SK-MEL-5 (cell line): ENCODE results near the gene FAM131C. TPM values are rescaled to one million over a fixed set of nuclear protein-coding genes. Genes with fewer than 3 reads are reported as not detected.
"Not testable (repeated sequence)": the region's sequence is repeated elsewhere in the genome, so short reads cannot be mapped to it uniquely, and the experiment has no call there.

Source experiments
- DNase-seq: peaks from one replicate; pipeline ENCODE4 v3.0.0-alpha.2; 2016; ENCODE audit warnings: low read depth, low spot score
- in situ Hi-C: cut with HindIII; loops from 2 replicates; pipeline ENCODE4 v1.10.0; 2016; ENCODE audit warnings: low sequenced_read_pairs, high pct_unique_total_duplicates, low pct_unique_long_range_greater_than_20kb
- total RNA-seq: library from RNA; depleted of rRNA; stranded (reverse); fragments of >200 nt; shearing (Covaris generic); gene quantifications from 2 replicates; pipeline ENCODE4 v1.2.3, GENCODE V29; 2014

The FAM131C gene
- total RNA-seq, 1 experiment from 2014 or later: 0.26 TPM

DNA sequence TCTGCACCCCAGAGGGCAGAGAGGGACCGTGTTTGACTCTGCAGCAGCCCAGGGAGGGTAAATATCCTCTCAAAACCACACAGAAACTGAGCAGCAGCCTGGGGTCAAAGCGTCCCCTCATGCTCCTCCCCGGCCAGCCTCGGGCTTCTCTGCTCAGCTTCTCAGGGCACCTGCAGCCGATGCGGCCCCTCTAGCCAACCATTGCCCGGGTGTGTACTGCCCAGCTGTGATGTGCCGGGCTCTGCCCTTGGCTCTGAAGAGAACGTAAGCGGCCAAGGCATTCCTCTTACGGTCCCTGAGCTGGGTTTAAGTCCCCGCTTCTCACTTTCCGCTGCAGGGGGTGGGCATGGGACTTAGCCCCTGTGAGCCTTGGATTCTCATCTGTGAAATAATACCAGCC lies 5.5 kb downstream of the FAM131C start:
- DNase-seq: no peak
- in situ Hi-C loops: no loop called here

DNA sequence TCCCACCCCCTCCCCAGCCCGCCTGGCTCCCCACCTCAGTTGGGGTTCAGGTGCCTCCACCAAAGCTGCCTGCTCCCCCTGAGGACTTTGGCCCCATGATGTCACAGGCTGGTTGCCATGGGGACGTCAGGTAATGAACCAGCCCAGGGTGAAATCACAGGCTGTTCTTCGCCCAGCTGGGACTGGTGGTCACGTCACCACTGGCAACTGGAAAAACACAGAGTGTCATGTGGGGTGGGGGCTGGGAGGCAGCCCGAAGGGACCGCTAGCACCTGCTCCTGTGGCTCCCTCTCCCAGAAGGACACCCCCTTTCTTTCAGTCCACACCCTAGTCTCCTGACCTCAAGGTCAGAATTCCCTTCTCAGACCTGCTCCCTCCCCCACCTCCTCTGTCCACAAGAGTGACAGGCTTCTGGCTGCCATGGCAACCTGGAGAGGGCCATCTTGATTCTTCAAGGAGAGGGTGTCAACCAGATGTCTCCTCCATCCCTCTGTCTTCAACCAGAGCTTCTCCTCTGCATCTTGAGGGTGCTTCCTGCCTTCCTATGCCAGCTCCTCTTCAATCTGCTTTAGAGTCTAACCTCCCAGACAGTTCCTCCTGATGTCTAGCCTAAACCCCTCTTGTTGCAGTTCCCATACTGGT lies 6.2 kb downstream of the FAM131C start:
- no peak for DNase-seq

GRCh38 chr1:16066245-16066644 lies 7.2 kb downstream of the FAM131C start:
- in situ Hi-C loops: no loop called here
- no peak for DNase-seq

More for the DNA sequence above, 6.2 kb downstream of the FAM131C start:
- in situ Hi-C loops: no loop called here

DNA sequence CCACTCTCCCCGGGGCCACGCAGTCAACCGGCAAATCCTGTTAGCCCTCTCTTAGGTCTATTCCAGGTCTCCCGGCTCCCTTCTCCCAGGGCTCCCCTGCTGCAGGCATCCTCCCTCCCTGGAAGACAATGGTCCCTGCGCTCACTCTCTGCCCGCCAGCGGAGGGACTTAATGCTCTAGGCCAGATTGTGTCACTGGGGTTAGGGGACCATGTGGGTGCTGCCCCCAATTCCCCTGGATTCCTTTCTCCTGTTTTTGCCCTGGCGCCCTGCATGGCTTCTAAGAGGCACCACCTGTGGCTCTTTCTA lies 8.2 kb downstream of the FAM131C start:
- in situ Hi-C loops: no loop called here
- no peak for DNase-seq

DNA sequence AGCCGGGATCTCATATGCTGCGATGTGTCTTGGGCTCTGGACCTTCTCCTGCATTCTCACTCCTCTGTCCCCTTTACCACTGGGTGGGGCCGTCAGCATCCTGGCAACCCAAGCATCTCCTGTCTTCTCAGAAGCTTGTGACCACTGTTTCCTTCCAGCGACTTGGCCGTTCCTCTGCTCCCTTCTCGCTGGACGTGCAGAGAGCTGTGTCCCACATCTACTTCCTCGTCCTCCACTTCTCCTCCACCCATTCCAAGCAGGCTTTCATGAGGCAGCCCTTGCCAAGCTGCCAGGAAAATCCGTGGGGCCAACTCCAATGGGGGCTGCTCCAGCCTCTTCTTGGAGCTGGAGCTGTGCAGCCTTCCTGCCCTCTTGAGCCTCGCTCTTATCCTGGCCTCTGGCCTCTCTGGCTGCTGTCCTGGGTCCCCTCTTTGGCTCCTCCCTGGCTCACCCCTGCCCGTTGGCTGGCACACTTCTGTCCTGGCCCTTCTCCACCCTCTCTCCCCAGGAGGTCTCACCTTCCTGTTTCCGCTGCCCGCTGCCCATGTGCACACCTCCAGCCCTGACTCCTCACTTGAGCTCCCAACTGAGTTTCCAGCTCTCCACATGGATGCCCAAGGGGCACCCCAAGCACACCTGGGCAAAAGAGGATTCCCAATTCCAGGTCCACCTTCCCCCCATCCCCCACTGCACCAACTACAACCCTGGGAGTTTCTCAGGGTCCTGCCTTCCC lies 8.7 kb downstream of the FAM131C start:
- DNase-seq: no peak
- in situ Hi-C loops: no loop called here

GRCh38 chr1:16063921-16064320 lies 9.5 kb downstream of the FAM131C start:
- in situ Hi-C loops: no loop called here
- no peak for DNase-seq

GRCh38 chr1:16063226-16063829 lies 10.1 kb downstream of the FAM131C start:
- no peak for DNase-seq
- in situ Hi-C loops: no loop called here

- in situ Hi-C loops, DNase-seq: not testable (repeated sequence)
These were observed 10.8 kb downstream of the FAM131C start for GRCh38 chr1:16062687-16063075.

DNA sequence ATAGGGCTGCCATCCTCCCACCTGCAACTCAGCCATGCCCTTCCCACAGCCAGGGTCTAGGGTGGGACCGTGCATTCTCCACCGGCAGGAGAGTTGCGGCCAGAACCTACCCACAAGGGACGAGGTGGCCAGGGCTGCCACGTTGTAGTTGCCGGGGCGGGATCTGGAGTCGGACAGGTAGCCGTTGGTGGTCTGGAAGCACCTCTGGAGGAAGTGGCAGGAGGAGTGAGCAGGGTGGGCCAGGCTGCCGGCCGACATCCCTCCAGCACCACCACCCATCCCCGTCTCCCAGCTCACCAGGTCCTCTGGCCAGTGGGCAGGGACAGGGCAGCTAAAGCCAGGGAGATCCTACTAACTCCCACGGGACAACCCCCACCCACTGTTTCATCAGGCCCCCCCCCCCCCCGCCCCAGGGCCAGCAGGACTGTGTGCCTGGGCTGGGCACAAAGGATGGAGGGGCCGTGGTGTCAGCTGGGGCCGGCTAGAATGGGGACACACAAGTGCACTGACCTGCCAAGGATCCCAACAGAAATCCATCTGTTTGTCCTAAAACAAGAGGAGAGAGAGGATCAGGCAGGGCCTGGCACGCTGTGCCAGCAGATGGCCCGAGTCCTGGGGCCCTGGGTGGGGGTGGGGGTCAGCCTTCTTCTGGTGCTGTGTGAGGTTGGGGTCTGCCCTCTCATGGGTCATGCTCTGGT lies 11.3 kb downstream of the FAM131C start:
- in situ Hi-C loops, DNase-seq: not testable (repeated sequence)

- no peak for DNase-seq
- in situ Hi-C loops: no loop called here
These were observed 12.2 kb downstream of the FAM131C start for GRCh38 chr1:16061266-16061665.

DNA sequence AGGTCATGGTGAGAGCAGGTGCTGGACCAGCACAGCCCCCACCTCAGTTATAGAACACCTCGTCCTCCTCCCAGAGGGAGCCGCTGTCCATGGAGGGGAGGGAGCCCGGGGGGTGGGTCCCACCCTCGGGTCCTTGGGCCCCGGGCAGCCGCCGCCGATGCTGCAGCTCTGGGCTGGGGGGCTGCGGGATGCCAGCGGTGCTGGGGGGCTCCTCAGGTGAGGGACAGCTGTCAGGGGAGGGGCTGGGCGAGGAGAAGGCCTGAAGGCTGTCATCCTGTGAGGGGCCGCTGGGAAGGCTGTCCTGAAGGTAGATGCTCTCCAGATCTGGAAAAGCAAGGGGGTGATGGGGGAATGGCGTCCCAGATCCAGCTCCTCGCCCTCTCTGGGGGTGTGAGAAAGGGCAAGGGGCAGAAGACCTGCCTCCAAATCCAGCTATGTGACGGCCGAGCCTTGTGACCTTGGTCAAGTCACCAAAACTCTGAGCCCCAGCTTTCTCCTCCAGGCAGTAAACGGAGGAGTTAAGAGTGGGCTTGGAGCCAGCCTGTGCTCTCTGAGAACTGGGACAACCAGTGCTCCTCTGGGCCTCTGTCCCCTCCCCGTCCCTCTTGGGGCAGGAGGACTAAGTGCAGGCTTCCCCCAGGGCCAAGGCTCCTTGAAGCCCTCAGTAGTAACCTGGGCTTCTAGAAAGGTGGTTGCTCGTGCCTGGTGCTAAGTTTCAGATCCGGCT lies 14.9 kb downstream of the FAM131C start:
- in situ Hi-C loops, DNase-seq: not testable (repeated sequence)

- in situ Hi-C loops: not testable (repeated sequence)
These were observed 16.0 kb downstream of the FAM131C start for GRCh38 chr1:16057314-16057915.

DNA sequence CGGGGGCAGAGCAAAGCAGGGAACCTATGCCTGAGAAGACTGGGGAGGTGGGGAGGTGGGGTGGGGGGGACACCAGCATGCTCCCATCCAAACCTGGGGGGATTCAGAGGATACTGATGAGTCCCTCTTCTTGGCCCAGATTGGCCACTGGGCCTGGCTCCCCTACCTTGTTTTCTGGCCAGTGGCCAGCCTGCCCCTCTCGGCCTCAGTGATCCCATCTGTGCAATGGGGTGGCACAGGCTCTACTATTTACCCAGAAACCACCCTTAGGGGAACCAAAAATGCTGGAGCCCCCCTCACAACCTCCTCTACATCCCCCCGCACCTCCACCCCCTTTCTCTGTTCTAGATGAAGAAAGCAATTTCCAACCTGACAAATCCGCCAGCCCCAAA lies 16.9 kb downstream of the FAM131C start:
- in situ Hi-C loops: not testable (repeated sequence)

More at GRCh38 chr1:16057314-16057915, 16.0 kb downstream of the FAM131C start:
- not testable (repeated sequence) for DNase-seq

DNA sequence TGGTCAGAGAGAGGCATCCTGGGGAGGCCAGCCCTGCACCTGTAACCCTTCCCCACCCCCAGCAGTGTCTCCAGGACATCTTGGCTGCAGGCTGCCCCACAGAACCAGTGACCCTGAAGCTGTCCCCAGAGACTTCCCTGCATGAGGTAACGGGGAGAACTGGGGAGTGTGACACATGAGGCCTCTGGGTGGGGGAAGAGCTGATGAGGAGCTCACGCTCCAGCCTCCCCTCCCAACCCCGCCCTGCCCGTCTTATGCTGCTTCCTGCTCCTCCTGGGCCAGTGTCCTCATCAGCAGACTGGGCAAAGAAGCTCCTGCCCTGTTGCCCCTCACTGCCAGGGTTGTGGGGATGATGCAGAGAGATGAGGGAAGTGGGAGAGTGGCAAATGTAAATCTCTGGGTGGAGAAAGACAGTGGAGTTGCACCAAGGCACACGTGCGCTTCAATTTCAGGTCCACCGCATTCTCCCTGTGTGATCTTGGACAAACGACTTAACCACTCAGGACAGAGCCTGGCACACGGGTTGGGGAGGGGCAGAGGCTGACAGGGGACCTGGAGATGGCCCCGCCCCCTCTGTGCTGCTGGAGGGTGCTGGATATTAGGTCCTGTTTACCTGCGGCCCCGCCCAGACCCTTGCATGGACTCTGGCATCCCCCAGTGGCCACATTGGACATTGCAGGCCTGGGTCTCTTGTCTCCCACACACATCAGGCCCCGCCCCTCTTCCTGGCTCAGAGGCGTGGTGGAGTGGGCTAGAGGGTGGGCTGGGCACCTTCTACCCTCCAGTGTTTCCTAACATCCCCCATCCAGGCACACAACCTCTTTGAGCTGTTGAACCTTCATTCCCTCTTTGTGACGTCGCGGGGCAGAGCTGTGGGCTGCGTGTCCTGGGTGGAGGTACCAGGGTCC lies 17.6 kb downstream of the FAM131C start:
- in situ Hi-C loops: no loop called here
- peak; percentile 85 for DNase-seq

More for the DNA sequence above, 16.9 kb downstream of the FAM131C start:
- DNase-seq: not testable (repeated sequence)

DNA sequence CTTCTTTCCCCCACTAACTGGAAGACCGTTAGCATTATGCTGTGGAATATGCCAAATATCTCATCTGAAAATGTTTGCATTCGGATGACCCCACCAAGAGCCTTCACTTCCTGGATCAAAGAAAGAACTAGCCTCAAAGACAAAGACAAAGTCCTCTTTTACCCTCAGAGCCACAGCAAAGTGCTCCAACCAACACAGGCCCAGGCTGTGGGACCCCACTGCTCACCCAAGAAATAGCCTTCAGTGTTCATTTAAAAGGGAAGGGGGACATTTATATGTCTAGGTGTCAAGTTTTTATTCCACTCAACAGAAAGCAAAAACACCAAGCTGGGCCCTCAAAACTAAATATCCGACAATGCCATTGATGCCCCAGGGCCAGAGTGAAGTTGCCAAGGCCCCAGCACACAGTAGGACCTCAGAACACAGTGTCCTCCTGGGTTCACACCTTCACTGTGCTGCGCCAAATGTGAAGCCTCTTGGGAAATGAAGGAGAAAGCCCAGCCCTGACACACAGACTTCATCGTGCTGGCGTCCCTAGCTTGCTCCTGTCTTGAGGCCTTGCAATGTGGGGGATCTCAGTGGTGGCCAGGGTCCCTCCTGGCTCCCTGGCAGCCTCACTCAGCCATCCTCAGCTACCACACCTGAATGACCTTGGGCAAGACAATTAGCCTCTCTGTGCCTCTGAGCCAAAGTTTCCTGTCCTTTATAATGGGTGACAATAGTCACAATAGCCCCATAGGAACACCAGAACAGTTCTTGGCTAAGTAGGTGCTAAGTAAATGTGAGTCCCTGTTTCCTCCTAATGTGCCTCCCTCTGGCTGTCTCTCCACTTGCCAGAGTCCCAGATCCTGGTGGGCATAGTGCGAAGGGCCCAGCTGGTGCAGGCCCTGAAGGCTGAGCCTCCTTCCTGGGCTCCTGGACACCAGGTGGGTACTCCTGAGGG lies 18.6 kb downstream of the FAM131C start:
- in situ Hi-C loops: no loop called here
- DNase-seq: no peak
